Ovary (tissue), 9 donors: ENCODE results near the gene NPAS3. TPM values are rescaled to one million over a fixed set of nuclear protein-coding genes. Genes with fewer than 3 reads are reported as not detected.

Experiments
- DNase-seq, 5 donors: peaks; one replicate each; pipeline ENCODE4 v3.0.0-alpha.2; 2019 to 2020
- H3K27ac ChIP-seq, 2 donors: fragments of 200-600 bp; one replicate each; pipeline versions ENCODE4 v1.5.1 to v1.8.0; 2019 to 2022
- H3K27me3 ChIP-seq: fragments of 200-600 bp; one replicate; pipeline ENCODE4 v1.8.0; 2022
- H3K36me3 ChIP-seq: fragments of 200-600 bp; sonication (generic); one replicate; pipeline ENCODE4 v1.5.1; 2019
- H3K4me1 ChIP-seq: one replicate; pipeline ENCODE4 v1.8.1; 2013; ENCODE audit warnings: mild to moderate bottlenecking, moderate library complexity; ENCODE audit not compliant: insufficient read depth
- H3K4me3 ChIP-seq: fragments of 200-600 bp; sonication (generic); one replicate; pipeline ENCODE4 v1.5.1; 2017
- H3K9me3 ChIP-seq, 2 donors: fragments of 200-600 bp in 1 of 2; sonication (generic) in 1 of 2; one replicate each; pipeline versions ENCODE4 v1.5.1 to v1.8.1; 2013 to 2019; ENCODE audit warnings: mild to moderate bottlenecking in 1 of 2, moderate library complexity in 1 of 2
- EP300 ChIP-seq: sonication (generic); formaldehyde crosslinking; IDR thresholded peaks from one replicate; pipeline ENCODE4 v1.6.1; 2017; ENCODE audit warnings: antibody characterized with exemption
- POLR2A ChIP-seq: fragments of 450-650 bp; IDR thresholded peaks from one replicate; pipeline ENCODE4 v1.6.1; 2017; ENCODE audit warnings: antibody characterized with exemption, mild to moderate bottlenecking, moderate library complexity
- WGBS, 3 donors: extraction: QIAGEN DNeasy Blood & Tissue Kit in 1 of 3; methylation state at CpG; one replicate each; pipeline versions ENCODE4 v1.1.5 to v1.1.7; 2013 to 2017; 5-methylcytosine and 5-hydroxymethylcytosine counted together
- intact Hi-C, 4 donors: fragments of 100-400 bp; cut with DNase I; formaldehyde crosslinking; loops; one replicate each; pipeline versions ENCODE4 v1.11.0 to v1.15.1; 2022 to 2023
- polyA plus RNA-seq, 2 donors: library from polyadenylated mRNA; stranded (reverse); fragments of 200-250 nt in 1 of 2; fragments of 350-450 nt in 1 of 2; fragmentation: Illumina TruSeq in 1 of 2; extraction: RNeasy Lipid Tissue Mini Kit (QIAGEN cat#74804) in 1 of 2; gene quantifications; one replicate each; pipeline ENCODE4 v1.2.3, GENCODE V29; 2013 to 2014
- total RNA-seq, 7 donors: library from RNA; depleted of rRNA in 2 of 7; stranded (reverse); fragments of >200 nt in 2 of 7; fragmentation: NEBNext Ultra II Directional in 3 of 7; extraction: Animal tissue kit (Norgen Biotek cat#: 25700) in 3 of 7; gene quantifications; one replicate each; pipeline versions ENCODE4 v1.1.0 to v1.2.4, GENCODE V29; 2016 to 2023
- TF ChIP-seq, protein P1 (sequence below), 3 donors: fragments of 450-650 bp in 2 of 3; fragments of 200-600 bp in 1 of 3; IDR thresholded peaks; one replicate each; pipeline versions ENCODE4 v1.5.1 to v1.8.0; 2016 to 2022; ENCODE audit warnings: antibody characterized with exemption in 3 of 3, mild to moderate bottlenecking in 1 of 3
- donor health status: DM: no; HTN: no; CAD: no; lungs with moderate emphysema.
- donor health status: DM: no; HTN: no; CAD: no.
- donor health status: Bipolar disorder and iron deficiency.
- donor health status: DM: yes; HTN: yes; CAD: no.
- donor health status: DM: no; HTN: no; CAD: no.
- donor health status: DM: yes; HTN: yes; CAD: no.

NPAS3 gene
- total and polyA plus RNA-seq, 9 donors = 1.9 to 15.4 (median 11.4) TPM

- Histone ChIP-seq H3K9me3 (no peaks in the 10 kb centered on the region), H3K27me3 (no peaks in the 10 kb centered on the region), H3K27ac (no peak overlapping the region), H3K4me1 (no peaks in the 10 kb centered on the region), H3K4me3 (no peak overlapping the region), H3K36me3 (no peaks in the 10 kb centered on the region)
- no peak for DNase-seq
- intact Hi-C loops = no loop called here
- 49 to 72% (median 61%) methylated on average over 2 of the region's 2 CpGs for WGBS, 3 donors
- no peak for TF ChIP-seq POLR2A
- TF ChIP-seq, protein P1, sequence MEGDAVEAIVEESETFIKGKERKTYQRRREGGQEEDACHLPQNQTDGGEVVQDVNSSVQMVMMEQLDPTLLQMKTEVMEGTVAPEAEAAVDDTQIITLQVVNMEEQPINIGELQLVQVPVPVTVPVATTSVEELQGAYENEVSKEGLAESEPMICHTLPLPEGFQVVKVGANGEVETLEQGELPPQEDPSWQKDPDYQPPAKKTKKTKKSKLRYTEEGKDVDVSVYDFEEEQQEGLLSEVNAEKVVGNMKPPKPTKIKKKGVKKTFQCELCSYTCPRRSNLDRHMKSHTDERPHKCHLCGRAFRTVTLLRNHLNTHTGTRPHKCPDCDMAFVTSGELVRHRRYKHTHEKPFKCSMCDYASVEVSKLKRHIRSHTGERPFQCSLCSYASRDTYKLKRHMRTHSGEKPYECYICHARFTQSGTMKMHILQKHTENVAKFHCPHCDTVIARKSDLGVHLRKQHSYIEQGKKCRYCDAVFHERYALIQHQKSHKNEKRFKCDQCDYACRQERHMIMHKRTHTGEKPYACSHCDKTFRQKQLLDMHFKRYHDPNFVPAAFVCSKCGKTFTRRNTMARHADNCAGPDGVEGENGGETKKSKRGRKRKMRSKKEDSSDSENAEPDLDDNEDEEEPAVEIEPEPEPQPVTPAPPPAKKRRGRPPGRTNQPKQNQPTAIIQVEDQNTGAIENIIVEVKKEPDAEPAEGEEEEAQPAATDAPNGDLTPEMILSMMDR (IDR thresholded peaks at IDR 0.05) = no peak
- TF ChIP-seq EP300 = no peak
Measured at GRCh38 chr14:33381717-33382116, 443.0 kb downstream of the NPAS3 start.

- intact Hi-C loops = no loop called here
- Histone ChIP-seq H3K9me3 (no peaks in the 10 kb centered on the region), H3K27me3 (no peaks in the 10 kb centered on the region), H3K27ac (no peak overlapping the region), H3K36me3 (no peaks in the 10 kb centered on the region), H3K4me3 (no peak overlapping the region), H3K4me1 (no peaks in the 10 kb centered on the region)
- no peak for DNase-seq
- TF ChIP-seq POLR2A (no peak), EP300 (no peak)
- TF ChIP-seq, protein P1 (IDR thresholded peaks at IDR 0.05) = no peak
Measured at GRCh38 chr14:33386140-33386539, 447.5 kb downstream of the NPAS3 start.

- 85 to 87% (median 85%) methylated on average over 3 of the region's 3 CpGs for WGBS, 3 donors
- no peaks in the 10 kb centered on the region for H3K4me1 ChIP-seq
- TF ChIP-seq POLR2A (no peak), EP300 (no peak)
- TF ChIP-seq, protein P1 (IDR thresholded peaks at IDR 0.05) = no peak
- H3K36me3 ChIP-seq = no peaks in the 10 kb centered on the region
- intact Hi-C loops = no loop called here
- DNase-seq = no peak
- no peak overlapping the region for H3K4me3 ChIP-seq
- no peaks in the 10 kb centered on the region for H3K27me3 ChIP-seq
- H3K27ac ChIP-seq = no peak overlapping the region
- H3K9me3 ChIP-seq = no peaks in the 10 kb centered on the region
Measured at GRCh38 chr14:33386781-33387180, 448.1 kb downstream of the NPAS3 start.

- Histone ChIP-seq H3K27me3 (no peaks in the 10 kb centered on the region), H3K9me3 (no peaks in the 10 kb centered on the region), H3K4me1 (no peaks in the 10 kb centered on the region), H3K4me3 (no peak overlapping the region), H3K36me3 (no peaks in the 10 kb centered on the region), H3K27ac (no peak overlapping the region)
- no peak for DNase-seq
- no peak for TF ChIP-seq EP300
- no peak for TF ChIP-seq POLR2A
- TF ChIP-seq, protein P1 (IDR thresholded peaks at IDR 0.05) = no peak
- intact Hi-C loops = no loop called here
- WGBS, 3 donors = 53 to 67% (median 64%) methylated on average over 2 of the region's 2 CpGs
Measured at GRCh38 chr14:33390335-33390734, 451.7 kb downstream of the NPAS3 start.
